B cell (primary cell): ENCODE results near the gene DCP2.

ENCODE experiments used
- CTCF ChIP-seq: fragments of 200-600 bp; IDR thresholded peaks from one replicate; pipeline ENCODE4 v1.8.0; 2022; ENCODE audit warnings: antibody characterized with exemption, mild to moderate bottlenecking
- EZH2 ChIP-seq: IDR thresholded peaks from 2 replicates; pipeline ENCODE4 v1.6.1; 2012; ENCODE audit warnings: borderline replicate concordance, low read depth, mild to moderate bottlenecking, moderate library complexity, low read length; ENCODE audit not compliant: insufficient read depth, poor library complexity, severe bottlenecking

- TF ChIP-seq CTCF = no peak
- TF ChIP-seq EZH2 = no peak
These were observed 62.1 kb downstream of the DCP2 start for GRCh38 chr5:113038714-113039113.
